SIG-M5 (cell line): Measurements from ENCODE around the gene SLC35F6.
"Not testable (repeated sequence)": the region's sequence is repeated elsewhere in the genome, so short reads cannot be mapped to it uniquely, and the experiment has no call there.

Experiments
- DNase-seq: peaks from one replicate; lab custom pipeline; 2025; lab: John Stamatoyannopoulos, UW

Gene SLC35F6

GRCh38 chr2:26730549-26731344, 33.3 kb upstream of the SLC35F6 start:
- no peak for DNase-seq

GRCh38 chr2:26731714-26732113, 32.4 kb upstream of the SLC35F6 start:
- DNase-seq = no peak

- no peak for DNase-seq
Measured at GRCh38 chr2:26732446-26732845, 31.6 kb upstream of the SLC35F6 start.

- no peak for DNase-seq
Measured at GRCh38 chr2:26733413-26733812, 30.7 kb upstream of the SLC35F6 start.

GRCh38 chr2:26735097-26735496, 29.0 kb upstream of the SLC35F6 start:
- no peak for DNase-seq

- DNase-seq = no peak
Measured at GRCh38 chr2:26735883-26736588, 28.0 kb upstream of the SLC35F6 start.

GRCh38 chr2:26737221-26737620, 26.9 kb upstream of the SLC35F6 start:
- no peak for DNase-seq

- DNase-seq = no peak
Measured at GRCh38 chr2:26738481-26738880, 25.6 kb upstream of the SLC35F6 start.

GRCh38 chr2:26739514-26739913, 24.6 kb upstream of the SLC35F6 start:
- no peak for DNase-seq

- no peak for DNase-seq
Measured at GRCh38 chr2:26740346-26740745, 23.7 kb upstream of the SLC35F6 start.

- no peak for DNase-seq
Measured at GRCh38 chr2:26740890-26741302, 23.2 kb upstream of the SLC35F6 start.

GRCh38 chr2:26742048-26742770, 21.9 kb upstream of the SLC35F6 start:
- DNase-seq = no peak

GRCh38 chr2:26743852-26744251, 20.2 kb upstream of the SLC35F6 start:
- DNase-seq = no peak

GRCh38 chr2:26744953-26745352, 19.1 kb upstream of the SLC35F6 start:
- no peak for DNase-seq

GRCh38 chr2:26745609-26746327, 18.3 kb upstream of the SLC35F6 start:
- DNase-seq = no peak

- no peak for DNase-seq
Measured at GRCh38 chr2:26746934-26747333, 17.1 kb upstream of the SLC35F6 start.

GRCh38 chr2:26749787-26750420, 14.2 kb upstream of the SLC35F6 start:
- DNase-seq = not testable (repeated sequence)

GRCh38 chr2:26750467-26750866, 13.6 kb upstream of the SLC35F6 start:
- DNase-seq = not testable (repeated sequence)

GRCh38 chr2:26752656-26753055, 11.4 kb upstream of the SLC35F6 start:
- no peak for DNase-seq

GRCh38 chr2:26754539-26754938, 9.5 kb upstream of the SLC35F6 start:
- no peak for DNase-seq

GRCh38 chr2:26754972-26755670, 9.0 kb upstream of the SLC35F6 start:
- no peak for DNase-seq
